Activated T-cell treated with anti-CD3 and anti-CD28 coated beads for 48 hours (primary cell): Measurements from ENCODE around the gene CHKA.
A peak's percentile ranks its signal among the peaks of the same experiment; 100 is the strongest.

ENCODE experiments used
- DNase-seq: peaks from one replicate; pipeline ENCODE4 v3.0.0-alpha.2; 2020; ENCODE audit warnings: low read depth

The CHKA gene

GRCh38 chr11:68142441-68143309, 21.5 kb upstream of the CHKA start:
- DNase-seq: no peak

- DNase-seq: peak; percentile 59
These were observed 20.8 kb upstream of the CHKA start for GRCh38 chr11:68142028-68142412.

- no peak for DNase-seq
These were observed 20.2 kb upstream of the CHKA start for GRCh38 chr11:68141246-68142027.

GRCh38 chr11:68140496-68141245, 19.5 kb upstream of the CHKA start:
- no peak for DNase-seq

- no peak for DNase-seq
These were observed 17.0 kb upstream of the CHKA start for GRCh38 chr11:68138237-68138636.

GRCh38 chr11:68137833-68138232, 16.6 kb upstream of the CHKA start:
- no peak for DNase-seq

- DNase-seq: no peak
These were observed 15.7 kb upstream of the CHKA start for GRCh38 chr11:68136866-68137265.

GRCh38 chr11:68135161-68135560, 14.0 kb upstream of the CHKA start:
- no peak for DNase-seq

GRCh38 chr11:68133761-68134160, 12.6 kb upstream of the CHKA start:
- DNase-seq: no peak

GRCh38 chr11:68130121-68130520, 8.9 kb upstream of the CHKA start:
- no peak for DNase-seq

- DNase-seq: no peak
These were observed 7.6 kb upstream of the CHKA start for GRCh38 chr11:68128682-68129327.

GRCh38 chr11:68127714-68128681, 6.8 kb upstream of the CHKA start:
- no peak for DNase-seq

- DNase-seq: no peak
These were observed 4.0 kb upstream of the CHKA start for GRCh38 chr11:68125164-68125563.

- no peak for DNase-seq
These were observed 1.9 kb upstream of the CHKA start for GRCh38 chr11:68122936-68123539.

- DNase-seq: no peak
These were observed 718 bp downstream of the CHKA start for GRCh38 chr11:68120273-68121066.

- DNase-seq: no peak
These were observed 2.3 kb downstream of the CHKA start for GRCh38 chr11:68118706-68119448.

- no peak for DNase-seq
These were observed 3.2 kb downstream of the CHKA start for GRCh38 chr11:68117853-68118470.

GRCh38 chr11:68116974-68117373, 4.2 kb downstream of the CHKA start:
- no peak for DNase-seq
